Ectodermal cell (in vitro differentiated cells): ENCODE results near the gene PLXNB1.

Experiments used
- H3K27ac ChIP-seq: 2 replicates; pipeline ENCODE4 v1.7.0; 2013; ENCODE audit warnings: mild to moderate bottlenecking, low read depth, low read length; ENCODE audit not compliant: insufficient read depth, poor library complexity, severe bottlenecking
- H3K27me3 ChIP-seq: 2 replicates; pipeline ENCODE4 v1.7.0; 2013; ENCODE audit warnings: mild to moderate bottlenecking, low read length; ENCODE audit not compliant: insufficient read depth, control insufficient read depth, poor library complexity, severe bottlenecking
- H3K36me3 ChIP-seq: one replicate; pipeline ENCODE4 v1.7.0; 2013; ENCODE audit warnings: low read length; ENCODE audit not compliant: control insufficient read depth, insufficient read depth
- H3K4me1 ChIP-seq: one replicate; pipeline ENCODE4 v1.7.0; 2013; ENCODE audit warnings: low read length; ENCODE audit not compliant: control insufficient read depth, insufficient read depth
- H3K4me3 ChIP-seq: 2 replicates; pipeline ENCODE4 v1.7.0; 2013; ENCODE audit warnings: low read depth, low read length, control low read depth; ENCODE audit not compliant: insufficient read depth
- H3K9me3 ChIP-seq: 2 replicates; pipeline ENCODE4 v1.7.0; 2013; ENCODE audit warnings: mild to moderate bottlenecking, low read length, moderate library complexity; ENCODE audit not compliant: control insufficient read depth
- WGBS, 2 experiments: methylation state at CpG; one replicate each; pipeline ENCODE4 v1.1.7; 2013; ENCODE audit warnings: missing lambda C conversion rate in 2 of 2; 5-methylcytosine and 5-hydroxymethylcytosine counted together

PLXNB1 gene

DNA sequence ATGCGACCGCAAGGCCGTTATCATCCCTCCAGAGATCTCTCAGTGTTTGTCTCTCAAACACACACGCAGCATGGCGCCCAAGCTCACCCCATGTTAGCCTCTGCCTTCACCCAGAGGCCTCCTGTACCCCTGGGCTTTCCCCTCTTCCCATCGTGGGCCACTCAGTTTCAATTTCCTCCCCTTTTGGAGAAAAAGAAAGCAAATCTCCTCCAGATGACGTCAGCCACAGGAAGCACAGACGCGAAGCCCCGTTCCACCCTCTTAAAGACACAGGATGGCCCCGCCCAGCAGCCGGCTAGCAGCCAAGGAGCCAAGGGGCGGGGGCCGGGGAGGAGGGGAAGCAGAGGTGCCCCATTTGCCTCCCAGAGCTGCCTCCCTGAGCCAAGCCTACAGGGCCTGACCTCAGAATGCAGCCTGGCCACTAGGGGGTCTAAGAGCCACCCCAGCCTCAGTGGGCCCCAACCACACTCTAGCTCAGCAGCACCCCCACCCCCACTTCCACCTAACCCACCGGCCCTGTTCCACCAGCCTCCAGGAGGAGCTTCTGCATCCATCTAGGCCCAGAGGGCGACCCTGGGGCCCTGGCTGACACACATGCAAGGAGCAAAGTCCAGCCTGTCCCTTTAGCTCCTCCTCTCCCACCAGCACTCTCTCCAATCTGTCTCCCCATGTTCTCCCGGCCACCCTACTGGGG is 43.2 kb upstream of the PLXNB1 start:
- Histone ChIP-seq H3K36me3 (no peaks in the 10 kb centered on the region), H3K9me3 (no peaks in the 10 kb centered on the region), H3K4me1 (peaks cover 24% of the 10 kb centered on the region), H3K4me3 (peak overlapping the region; percentile 71), H3K27ac (peak overlapping the region; percentile 92), H3K27me3 (no peaks in the 10 kb centered on the region)
- 5% methylated on average over 17 of the region's 17 CpGs for WGBS, 2 experiments

DNA sequence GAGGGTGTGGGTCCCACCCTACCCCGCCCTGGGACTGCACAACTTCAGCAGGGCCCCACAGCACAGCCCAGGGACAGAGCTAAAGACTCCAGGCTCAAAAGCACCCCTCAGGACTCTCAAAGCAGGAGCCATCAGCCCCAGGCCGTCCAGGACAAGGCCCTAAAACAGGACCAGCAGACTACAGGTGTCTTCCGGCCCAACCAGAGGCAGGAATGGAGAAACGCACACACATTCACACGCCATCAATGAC is 42.7 kb upstream of the PLXNB1 start:
- H3K4me3 ChIP-seq, result peak overlapping the region; percentile 71
- no peaks in the 10 kb centered on the region for H3K36me3 ChIP-seq
- H3K27me3 ChIP-seq, result no peaks in the 10 kb centered on the region
- peaks cover 24% of the 10 kb centered on the region for H3K4me1 ChIP-seq
- WGBS, 2 experiments, result 8 to 16% methylated on average over 5 of the region's 5 CpGs
- peak overlapping the region; percentile 92 for H3K27ac ChIP-seq
- no peaks in the 10 kb centered on the region for H3K9me3 ChIP-seq

DNA sequence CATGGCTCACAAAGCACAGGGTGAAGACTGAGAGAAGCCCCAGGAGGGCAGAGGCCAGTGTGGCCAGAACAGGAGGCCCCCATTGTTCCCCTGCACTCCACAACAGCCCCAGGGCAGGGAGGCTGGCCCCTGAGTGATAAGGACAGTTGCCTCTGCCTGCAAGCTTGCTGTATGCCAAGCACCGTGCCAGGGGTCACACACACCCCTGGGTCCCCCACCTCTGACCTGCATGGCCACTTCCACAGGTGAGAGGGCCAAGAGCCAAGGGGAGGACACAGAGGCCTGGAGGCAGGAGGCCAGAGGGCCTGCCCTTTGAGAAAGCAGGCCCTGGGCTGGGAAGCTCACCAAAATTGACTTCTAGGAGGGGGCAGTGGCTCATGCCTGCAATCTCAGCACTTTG is 40.4 kb upstream of the PLXNB1 start:
- Histone ChIP-seq H3K27ac (no peak overlapping the region), H3K27me3 (no peaks in the 10 kb centered on the region), H3K36me3 (no peaks in the 10 kb centered on the region), H3K9me3 (no peaks in the 10 kb centered on the region), H3K4me3 (no peak overlapping the region), H3K4me1 (peaks cover 37% of the 10 kb centered on the region)
- WGBS, 2 experiments, result 80 to 90% methylated on average over 1 of the region's 1 CpG

DNA sequence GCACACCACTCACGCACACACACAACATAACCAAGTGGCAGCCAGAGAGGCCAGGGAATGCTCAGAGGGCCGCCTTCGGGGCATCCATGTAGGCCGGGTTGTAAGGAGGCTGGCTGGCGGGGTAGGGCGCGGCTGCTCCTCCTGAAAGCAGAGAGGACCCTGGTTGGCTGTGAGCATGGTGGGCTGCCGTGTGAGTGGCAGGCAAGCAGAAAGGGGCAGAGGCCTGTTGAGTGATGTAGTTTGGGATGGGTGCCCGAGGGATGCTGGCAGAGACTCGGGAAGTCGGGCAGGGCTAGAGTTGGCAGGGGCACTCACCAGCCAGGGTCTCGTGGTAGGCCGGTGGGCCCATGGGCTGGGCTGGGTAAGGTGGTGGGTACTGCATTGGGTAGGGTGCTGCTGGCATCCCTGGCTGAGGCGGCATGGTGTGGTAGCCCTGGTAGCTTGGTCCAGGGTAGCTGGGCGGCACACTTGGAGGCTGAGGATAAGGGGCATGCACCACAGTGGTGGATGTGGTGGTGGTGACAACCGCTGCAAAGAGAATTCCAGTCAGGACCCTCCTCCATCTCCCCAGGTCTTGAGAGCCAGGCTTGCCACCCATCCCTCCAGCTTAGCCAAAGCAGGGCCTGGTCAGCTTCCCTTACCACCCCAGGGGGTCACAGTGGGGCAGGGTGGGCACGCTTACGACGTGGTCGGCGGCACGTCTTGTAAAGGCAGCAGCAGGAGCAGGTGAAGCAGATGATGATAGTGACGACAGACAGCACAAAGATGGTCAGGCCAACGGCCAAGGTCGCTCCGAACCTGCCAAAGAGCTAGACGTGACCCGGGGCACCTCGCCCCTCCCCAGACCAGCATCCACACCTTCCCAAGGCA is 39.4 kb upstream of the PLXNB1 start:
- no peaks in the 10 kb centered on the region for H3K27me3 ChIP-seq
- no peak overlapping the region for H3K4me3 ChIP-seq
- H3K27ac ChIP-seq, result no peak overlapping the region
- 94 to 95% methylated on average over 29 of the region's 29 CpGs for WGBS, 2 experiments
- peaks cover 40% of the 10 kb centered on the region for H3K4me1 ChIP-seq
- no peaks in the 10 kb centered on the region for H3K36me3 ChIP-seq
- no peaks in the 10 kb centered on the region for H3K9me3 ChIP-seq

DNA sequence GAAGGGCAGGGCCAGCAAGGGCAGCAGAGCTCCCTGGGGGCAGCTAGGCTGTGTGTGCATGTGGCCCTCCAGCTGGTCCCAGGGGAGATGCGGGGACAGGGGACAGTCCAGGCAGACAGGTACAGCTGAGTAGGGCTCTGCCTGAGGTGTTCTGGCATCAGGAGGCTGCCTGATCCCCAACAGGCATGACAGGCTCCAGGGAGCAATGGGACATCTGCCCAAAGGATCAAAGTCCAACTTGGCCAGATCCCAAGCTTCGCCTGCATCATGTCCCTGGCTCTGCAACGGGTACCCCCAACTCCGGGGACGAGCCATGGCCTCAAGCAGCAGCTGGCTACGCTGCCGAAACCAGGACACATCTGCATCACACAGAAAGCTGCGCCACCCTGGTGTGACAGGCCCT is 38.4 kb upstream of the PLXNB1 start:
- Histone ChIP-seq H3K36me3 (no peaks in the 10 kb centered on the region), H3K27ac (no peak overlapping the region)

DNA sequence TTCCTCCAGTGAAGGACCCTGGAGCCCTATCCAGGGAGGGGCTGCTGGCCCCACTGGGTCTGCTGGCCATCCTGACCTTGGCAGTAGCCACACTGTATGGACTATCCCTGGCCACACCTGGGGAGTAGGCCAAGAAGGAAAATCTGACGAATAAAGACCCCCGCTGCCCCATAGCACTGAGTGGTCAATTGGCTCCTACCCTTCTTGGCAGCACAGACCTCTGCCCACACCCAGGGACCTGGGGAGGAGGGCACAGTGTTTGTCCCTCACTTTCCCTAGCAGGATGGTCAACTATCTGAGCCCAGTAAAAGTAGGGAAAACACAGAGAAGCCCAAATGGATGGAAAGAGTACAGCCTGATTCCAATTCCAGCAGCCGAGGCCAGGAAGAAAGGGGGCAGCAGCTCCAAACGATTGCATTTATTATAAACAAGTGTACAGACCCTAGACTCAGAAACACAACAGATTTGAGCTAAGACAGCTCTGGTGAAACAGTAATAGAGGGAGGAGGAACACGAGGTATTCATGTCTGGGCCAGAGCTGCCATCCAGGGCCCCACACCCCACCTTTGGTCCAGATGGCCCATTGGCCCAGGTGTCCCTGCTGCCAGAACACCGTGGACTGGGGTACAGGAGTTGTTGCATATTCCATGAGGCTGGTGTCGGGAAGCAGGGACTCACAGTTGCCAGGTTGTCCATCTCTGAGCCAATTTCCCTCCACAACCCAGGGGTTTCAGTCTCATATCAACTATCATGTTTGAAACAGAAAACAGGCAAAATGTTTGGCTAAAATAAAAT is 37.8 kb upstream of the PLXNB1 start:
- H3K27me3 ChIP-seq, result no peaks in the 10 kb centered on the region
- 91 to 95% methylated on average over 7 of the region's 7 CpGs for WGBS, 2 experiments
- H3K4me3 ChIP-seq, result no peak overlapping the region
- H3K9me3 ChIP-seq, result no peaks in the 10 kb centered on the region
- no peak overlapping the region for H3K27ac ChIP-seq
- H3K4me1 ChIP-seq, result peaks cover 32% of the 10 kb centered on the region
- no peaks in the 10 kb centered on the region for H3K36me3 ChIP-seq

More for the DNA sequence above, 38.4 kb upstream of the PLXNB1 start:
- Histone ChIP-seq H3K27me3 (no peaks in the 10 kb centered on the region), H3K4me3 (no peak overlapping the region), H3K9me3 (no peaks in the 10 kb centered on the region), H3K4me1 (peaks cover 39% of the 10 kb centered on the region)
- WGBS, 2 experiments, result 94 to 96% methylated on average over 8 of the region's 8 CpGs

DNA sequence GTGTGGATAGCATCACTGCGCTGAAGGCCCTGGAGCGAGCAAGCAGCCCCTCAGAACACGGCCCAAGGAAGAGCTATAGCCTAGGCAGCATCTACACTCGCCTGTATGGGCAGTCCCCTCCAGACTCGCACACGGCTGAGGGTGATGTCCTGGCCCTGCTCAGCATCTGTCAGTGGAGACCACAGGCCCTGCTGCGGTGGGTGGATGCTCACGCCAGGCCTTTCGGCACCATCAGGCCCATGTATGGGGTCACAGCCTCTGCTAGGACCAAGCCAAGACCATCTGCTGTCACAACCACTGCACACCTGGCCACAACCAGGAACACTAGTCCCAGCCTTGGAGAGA is 37.2 kb upstream of the PLXNB1 start:
- no peaks in the 10 kb centered on the region for H3K36me3 ChIP-seq
- H3K27ac ChIP-seq, result no peak overlapping the region
- peaks cover 31% of the 10 kb centered on the region for H3K4me1 ChIP-seq
- no peaks in the 10 kb centered on the region for H3K9me3 ChIP-seq
- 96% methylated on average over 9 of the region's 9 CpGs for WGBS, 2 experiments
- H3K27me3 ChIP-seq, result no peaks in the 10 kb centered on the region
- no peak overlapping the region for H3K4me3 ChIP-seq

DNA sequence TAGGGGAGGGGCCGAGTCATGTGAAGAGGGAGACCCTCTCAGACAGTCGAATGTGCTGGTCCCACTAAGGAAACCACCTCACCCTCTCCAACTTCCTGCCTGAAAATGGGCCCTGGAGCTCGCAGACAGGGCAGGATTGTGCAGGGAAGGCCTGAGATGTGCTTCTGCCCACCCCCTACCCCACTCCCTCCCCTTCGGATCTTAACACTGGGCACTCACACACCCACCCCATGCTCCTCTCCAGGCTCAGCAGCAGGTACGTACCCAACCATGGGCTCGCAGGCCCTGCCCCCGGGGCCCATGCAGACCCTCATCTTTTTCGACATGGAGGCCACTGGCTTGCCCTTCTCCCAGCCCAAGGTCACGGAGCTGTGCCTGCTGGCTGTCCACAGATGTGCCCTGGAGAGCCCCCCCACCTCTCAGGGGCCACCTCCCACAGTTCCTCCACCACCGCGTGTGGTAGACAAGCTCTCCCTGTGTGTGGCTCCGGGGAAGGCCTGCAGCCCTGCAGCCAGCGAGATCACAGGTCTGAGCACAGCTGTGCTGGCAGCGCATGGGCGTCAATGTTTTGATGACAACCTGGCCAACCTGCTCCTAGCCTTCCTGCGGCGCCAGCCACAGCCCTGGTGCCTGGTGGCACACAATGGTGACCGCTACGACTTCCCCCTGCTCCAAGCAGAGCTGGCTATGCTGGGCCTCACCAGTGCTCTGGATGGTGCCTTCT is 36.7 kb upstream of the PLXNB1 start:
- Histone ChIP-seq H3K27me3 (no peaks in the 10 kb centered on the region), H3K36me3 (no peaks in the 10 kb centered on the region), H3K4me3 (no peak overlapping the region), H3K4me1 (peaks cover 28% of the 10 kb centered on the region), H3K9me3 (no peaks in the 10 kb centered on the region), H3K27ac (peak overlapping the region; percentile 99)
- WGBS, 2 experiments, result 92 to 93% methylated on average over 19 of the region's 19 CpGs

DNA sequence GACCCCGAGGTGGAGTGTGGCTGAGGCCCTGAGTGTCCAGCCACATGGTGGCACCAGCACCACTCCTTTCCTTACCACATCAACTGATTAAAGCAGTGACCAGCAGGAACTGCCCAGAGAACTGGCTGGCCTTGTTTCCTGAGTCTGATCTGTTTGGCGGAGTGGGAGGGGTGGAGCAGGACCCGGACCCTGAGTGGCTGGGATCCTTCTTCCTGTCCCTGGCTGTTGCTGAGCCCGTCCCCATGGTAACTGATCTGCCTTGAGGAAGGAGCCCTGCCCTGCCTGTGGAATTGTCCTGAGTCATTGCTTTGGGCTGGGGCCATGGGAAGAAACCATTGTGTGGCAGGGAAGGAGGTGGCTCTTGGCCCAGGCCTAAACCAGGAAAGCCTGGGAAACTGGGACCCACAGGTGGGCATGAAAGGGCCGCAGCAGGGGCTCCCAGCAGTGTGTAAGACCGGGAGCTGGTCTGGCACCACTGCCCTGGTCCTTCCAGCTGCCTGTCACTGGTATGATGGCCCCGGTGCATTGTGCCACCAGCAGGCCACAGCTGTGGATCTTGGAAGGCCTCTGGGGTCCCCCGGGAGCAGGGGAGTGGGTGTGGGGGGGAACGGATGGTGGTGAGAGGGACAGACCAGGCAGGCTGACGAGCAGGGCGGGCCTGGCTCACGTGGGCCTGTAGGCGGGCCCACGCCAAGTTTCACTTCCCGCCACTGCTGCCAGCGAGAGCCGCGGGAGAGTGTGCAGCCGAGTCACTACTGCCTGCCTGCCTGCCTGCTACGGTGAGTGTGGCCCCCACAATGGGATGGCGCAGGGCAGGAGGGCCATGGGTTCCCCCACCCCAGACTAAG is 35.9 kb upstream of the PLXNB1 start:
- Histone ChIP-seq H3K9me3 (no peaks in the 10 kb centered on the region), H3K36me3 (peaks cover 2% of the 10 kb centered on the region), H3K27me3 (no peaks in the 10 kb centered on the region), H3K27ac (peak overlapping the region; percentile 99), H3K4me3 (no peak overlapping the region), H3K4me1 (peaks cover 28% of the 10 kb centered on the region)
- 54 to 56% methylated on average over 21 of the region's 21 CpGs for whole genome bisulfite sequencing, 2 experiments
